ENCODE measurements around the gene ATAD3B.
"Not testable (repeated sequence)": the region's sequence is repeated elsewhere in the genome, so short reads cannot be mapped to it uniquely, and the experiment has no call there.

The ATAD3B gene

GRCh38 chr1:1517973-1518620 is 46.5 kb downstream of the ATAD3B start:
- DNase-seq, result no peak

GRCh38 chr1:1518621-1519007 is 47.0 kb downstream of the ATAD3B start:
- not testable (repeated sequence) for DNase-seq

- DNase-seq, result not testable (repeated sequence)
These were observed 48.4 kb downstream of the ATAD3B start for GRCh38 chr1:1519805-1520505.

- no peak for DNase-seq
These were observed 49.8 kb downstream of the ATAD3B start for GRCh38 chr1:1521331-1521730.

- not testable (repeated sequence) for DNase-seq
These were observed 51.0 kb downstream of the ATAD3B start for GRCh38 chr1:1522536-1522935.

GRCh38 chr1:1523226-1523625 is 51.7 kb downstream of the ATAD3B start:
- not testable (repeated sequence) for DNase-seq

GRCh38 chr1:1523651-1524050 is 52.1 kb downstream of the ATAD3B start:
- not testable (repeated sequence) for DNase-seq

GRCh38 chr1:1524750-1525383 is 53.3 kb downstream of the ATAD3B start:
- DNase-seq, result not testable (repeated sequence)

GRCh38 chr1:1526476-1526875 is 54.9 kb downstream of the ATAD3B start:
- not testable (repeated sequence) for DNase-seq

- DNase-seq, result no peak
These were observed 55.7 kb downstream of the ATAD3B start for GRCh38 chr1:1527092-1527816.

- DNase-seq, result no peak
These were observed 57.0 kb downstream of the ATAD3B start for GRCh38 chr1:1528301-1529267.

GRCh38 chr1:1529321-1529720 is 57.8 kb downstream of the ATAD3B start:
- no peak for DNase-seq

GRCh38 chr1:1529936-1530335 is 58.4 kb downstream of the ATAD3B start:
- DNase-seq, result no peak

- DNase-seq, result no peak
These were observed 60.4 kb downstream of the ATAD3B start for GRCh38 chr1:1531947-1532346.

- not testable (repeated sequence) for DNase-seq
These were observed 61.8 kb downstream of the ATAD3B start for GRCh38 chr1:1533176-1533893.

- DNase-seq, result not testable (repeated sequence)
These were observed 62.3 kb downstream of the ATAD3B start for GRCh38 chr1:1533894-1534291.

- no peak for DNase-seq
These were observed 63.0 kb downstream of the ATAD3B start for GRCh38 chr1:1534401-1535154.

GRCh38 chr1:1535201-1536018 is 63.8 kb downstream of the ATAD3B start:
- DNase-seq, result no peak

GRCh38 chr1:1536019-1536937 is 64.7 kb downstream of the ATAD3B start:
- no peak for DNase-seq
